HepG2 (cell line): Measurements from ENCODE around the gene KLKB1. TPM values are rescaled to one million over a fixed set of nuclear protein-coding genes. Genes with fewer than 3 reads are reported as not detected.

Experiments
- FOXA3 ChIP-seq: IDR thresholded peaks from 2 replicates; pipeline ENCODE4 v1.6.1; 2016; ENCODE audit warnings: missing genetic modification reagents, missing compliant biosample characterization
- NCOA5 ChIP-seq: sonication (generic); formaldehyde crosslinking; IDR thresholded peaks from 2 replicates; pipeline ENCODE4 v1.4.0; 2020; ENCODE audit warnings: missing genetic modification reagents
- SETDB1 ChIP-seq: sonication (generic); formaldehyde crosslinking; IDR thresholded peaks from 2 replicates; pipeline ENCODE4 v1.5.1; 2020; ENCODE audit warnings: missing genetic modification reagents, mild to moderate bottlenecking, borderline replicate concordance
- TEF ChIP-seq: sonication (generic); formaldehyde crosslinking; IDR thresholded peaks from 2 replicates; pipeline ENCODE4 v1.5.0; 2020; ENCODE audit warnings: missing genetic modification reagents
- ZFP36L2 ChIP-seq: sonication (generic); formaldehyde crosslinking; IDR thresholded peaks from 2 replicates; pipeline ENCODE4 v1.4.0; 2020; ENCODE audit warnings: missing genetic modification reagents
- ZFP90 ChIP-seq: sonication (generic); formaldehyde crosslinking; IDR thresholded peaks from 2 replicates; pipeline ENCODE4 v1.8.0; 2022; ENCODE audit warnings: missing genetic modification reagents, mild to moderate bottlenecking, inconsistent platforms, borderline replicate concordance
- ZNF232 ChIP-seq: sonication (generic); formaldehyde crosslinking; IDR thresholded peaks from 2 replicates; pipeline ENCODE4 v1.4.0; 2020; ENCODE audit warnings: missing genetic modification reagents, borderline replicate concordance
- ZNF251 ChIP-seq: sonication (generic); formaldehyde crosslinking; IDR thresholded peaks from 2 replicates; pipeline ENCODE4 v1.9.0; 2021; ENCODE audit warnings: mild to moderate bottlenecking, missing genetic modification reagents
- ZNF362 ChIP-seq: sonication (generic); formaldehyde crosslinking; IDR thresholded peaks from 2 replicates; pipeline ENCODE4 v1.4.0; 2020; ENCODE audit warnings: missing genetic modification reagents, mild to moderate bottlenecking, borderline replicate concordance
- ZNF468 ChIP-seq: sonication (generic); formaldehyde crosslinking; IDR thresholded peaks from 2 replicates; pipeline ENCODE4 v1.8.0; 2022; ENCODE audit warnings: mild to moderate bottlenecking, moderate library complexity, missing genetic modification reagents
- ZNF674 ChIP-seq: sonication (generic); formaldehyde crosslinking; IDR thresholded peaks from 2 replicates; pipeline ENCODE4 v1.5.0; 2020; ENCODE audit warnings: low read depth, mild to moderate bottlenecking, missing genetic modification reagents
- ZNF704 ChIP-seq: sonication (generic); formaldehyde crosslinking; IDR thresholded peaks from 2 replicates; pipeline ENCODE4 v1.8.1; 2023; ENCODE audit warnings: mild to moderate bottlenecking, inconsistent platforms, moderate library complexity, missing genetic modification reagents, borderline replicate concordance
- ZNF781 ChIP-seq: sonication (generic); formaldehyde crosslinking; IDR thresholded peaks from 2 replicates; pipeline ENCODE4 v1.5.1; 2020; ENCODE audit warnings: borderline replicate concordance, mild to moderate bottlenecking, missing genetic modification reagents; ENCODE audit errors: not compliant biosample characterization
- polyA plus RNA-seq, 8 experiments: library from polyadenylated mRNA; depleted of rRNA in 3 of 8; stranded (reverse) in 7 of 8; unstranded in 1 of 8; fragments of >200 nt; fragmentation: Illumina TruSeq in 4 of 8; extraction: Trizol in 4 of 8; gene quantifications; 2 replicates each; pipeline versions ENCODE4 v1.2.1 to v1.2.3, GENCODE V29; 2011 to 2016; ENCODE audit warnings: low read depth in 4 of 8, missing spikeins in 1 of 8, mixed read lengths in 1 of 8; ENCODE audit not compliant: insufficient read depth in 1 of 8
- total RNA-seq, 5 experiments: library from RNA; depleted of rRNA; stranded (reverse); fragments of >200 nt; fragmentation: Illumina TruSeq; extraction: Trizol; gene quantifications; 2 replicates each; pipeline ENCODE4 v1.2.3, GENCODE V29; 2016; ENCODE audit warnings: low read depth in 1 of 5
- TF ChIP-seq, protein P1 (sequence below): sonication (generic); formaldehyde crosslinking; IDR thresholded peaks from 2 replicates; pipeline ENCODE4 v1.4.0; 2020; ENCODE audit warnings: missing genetic modification reagents, borderline replicate concordance
- TF ChIP-seq, protein P2 (sequence below): sonication (generic); formaldehyde crosslinking; IDR thresholded peaks from 2 replicates; pipeline ENCODE4; 2020; ENCODE audit warnings: missing genetic modification reagents, mild to moderate bottlenecking, borderline replicate concordance
- TF ChIP-seq, protein P3 (sequence below): sonication (generic); formaldehyde crosslinking; IDR thresholded peaks from 2 replicates; pipeline ENCODE4 v1.5.1; 2020; ENCODE audit warnings: missing genetic modification reagents, mild to moderate bottlenecking, borderline replicate concordance

The KLKB1 gene
- total and polyA plus RNA-seq, 2 of the 13 experiments (the other 11 are each of a cell fraction or from before 2014, with no cell fraction given): 0.26 to 0.49 TPM

- TF ChIP-seq ZNF704 (CRISPR knock-in tag) (no peak), ZNF674 (CRISPR knock-in tag) (no peak), ZNF232 (CRISPR knock-in tag) (peak; percentile 92), FOXA3 (peak; percentile 54), ZNF468 (CRISPR knock-in tag) (no peak), ZNF781 (CRISPR knock-in tag) (peak; percentile 40), ZFP90 (CRISPR knock-in tag) (peak; percentile 98; the same call in 1 of the 2 replicates), NCOA5 (CRISPR knock-in tag) (no peak), ZFP36L2 (no peak), ZNF362 (CRISPR knock-in tag) (0 out of 2 replicates have a peak, but pooled peaks have one; percentile 29), ZNF251 (CRISPR knock-in tag) (no peak), SETDB1 (CRISPR knock-in tag) (no peak), TEF (no peak; the same call in 1 of the 2 replicates)
- TF ChIP-seq, protein P1, sequence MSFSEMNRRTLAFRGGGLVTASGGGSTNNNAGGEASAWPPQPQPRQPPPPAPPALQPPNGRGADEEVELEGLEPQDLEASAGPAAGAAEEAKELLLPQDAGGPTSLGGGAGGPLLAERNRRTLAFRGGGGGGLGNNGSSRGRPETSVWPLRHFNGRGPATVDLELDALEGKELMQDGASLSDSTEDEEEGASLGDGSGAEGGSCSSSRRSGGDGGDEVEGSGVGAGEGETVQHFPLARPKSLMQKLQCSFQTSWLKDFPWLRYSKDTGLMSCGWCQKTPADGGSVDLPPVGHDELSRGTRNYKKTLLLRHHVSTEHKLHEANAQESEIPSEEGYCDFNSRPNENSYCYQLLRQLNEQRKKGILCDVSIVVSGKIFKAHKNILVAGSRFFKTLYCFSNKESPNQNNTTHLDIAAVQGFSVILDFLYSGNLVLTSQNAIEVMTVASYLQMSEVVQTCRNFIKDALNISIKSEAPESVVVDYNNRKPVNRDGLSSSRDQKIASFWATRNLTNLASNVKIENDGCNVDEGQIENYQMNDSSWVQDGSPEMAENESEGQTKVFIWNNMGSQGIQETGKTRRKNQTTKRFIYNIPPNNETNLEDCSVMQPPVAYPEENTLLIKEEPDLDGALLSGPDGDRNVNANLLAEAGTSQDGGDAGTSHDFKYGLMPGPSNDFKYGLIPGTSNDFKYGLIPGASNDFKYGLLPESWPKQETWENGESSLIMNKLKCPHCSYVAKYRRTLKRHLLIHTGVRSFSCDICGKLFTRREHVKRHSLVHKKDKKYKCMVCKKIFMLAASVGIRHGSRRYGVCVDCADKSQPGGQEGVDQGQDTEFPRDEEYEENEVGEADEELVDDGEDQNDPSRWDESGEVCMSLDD: no peak
- TF ChIP-seq, protein P2, sequence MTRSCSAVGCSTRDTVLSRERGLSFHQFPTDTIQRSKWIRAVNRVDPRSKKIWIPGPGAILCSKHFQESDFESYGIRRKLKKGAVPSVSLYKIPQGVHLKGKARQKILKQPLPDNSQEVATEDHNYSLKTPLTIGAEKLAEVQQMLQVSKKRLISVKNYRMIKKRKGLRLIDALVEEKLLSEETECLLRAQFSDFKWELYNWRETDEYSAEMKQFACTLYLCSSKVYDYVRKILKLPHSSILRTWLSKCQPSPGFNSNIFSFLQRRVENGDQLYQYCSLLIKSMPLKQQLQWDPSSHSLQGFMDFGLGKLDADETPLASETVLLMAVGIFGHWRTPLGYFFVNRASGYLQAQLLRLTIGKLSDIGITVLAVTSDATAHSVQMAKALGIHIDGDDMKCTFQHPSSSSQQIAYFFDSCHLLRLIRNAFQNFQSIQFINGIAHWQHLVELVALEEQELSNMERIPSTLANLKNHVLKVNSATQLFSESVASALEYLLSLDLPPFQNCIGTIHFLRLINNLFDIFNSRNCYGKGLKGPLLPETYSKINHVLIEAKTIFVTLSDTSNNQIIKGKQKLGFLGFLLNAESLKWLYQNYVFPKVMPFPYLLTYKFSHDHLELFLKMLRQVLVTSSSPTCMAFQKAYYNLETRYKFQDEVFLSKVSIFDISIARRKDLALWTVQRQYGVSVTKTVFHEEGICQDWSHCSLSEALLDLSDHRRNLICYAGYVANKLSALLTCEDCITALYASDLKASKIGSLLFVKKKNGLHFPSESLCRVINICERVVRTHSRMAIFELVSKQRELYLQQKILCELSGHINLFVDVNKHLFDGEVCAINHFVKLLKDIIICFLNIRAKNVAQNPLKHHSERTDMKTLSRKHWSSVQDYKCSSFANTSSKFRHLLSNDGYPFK: no peak
- TF ChIP-seq, protein P3, sequence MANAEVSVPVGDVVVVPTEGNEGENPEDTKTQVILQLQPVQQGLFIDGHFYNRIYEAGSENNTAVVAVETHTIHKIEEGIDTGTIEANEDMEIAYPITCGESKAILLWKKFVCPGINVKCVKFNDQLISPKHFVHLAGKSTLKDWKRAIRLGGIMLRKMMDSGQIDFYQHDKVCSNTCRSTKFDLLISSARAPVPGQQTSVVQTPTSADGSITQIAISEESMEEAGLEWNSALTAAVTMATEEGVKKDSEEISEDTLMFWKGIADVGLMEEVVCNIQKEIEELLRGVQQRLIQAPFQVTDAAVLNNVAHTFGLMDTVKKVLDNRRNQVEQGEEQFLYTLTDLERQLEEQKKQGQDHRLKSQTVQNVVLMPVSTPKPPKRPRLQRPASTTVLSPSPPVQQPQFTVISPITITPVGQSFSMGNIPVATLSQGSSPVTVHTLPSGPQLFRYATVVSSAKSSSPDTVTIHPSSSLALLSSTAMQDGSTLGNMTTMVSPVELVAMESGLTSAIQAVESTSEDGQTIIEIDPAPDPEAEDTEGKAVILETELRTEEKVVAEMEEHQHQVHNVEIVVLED (CRISPR knock-in tag): no peak
Observed at GRCh38 chr4:186265683-186266652, 38.7 kb downstream of the KLKB1 start, which contains the start of gene F11 (continued).
